H1 (cell line): ENCODE results near the gene HAND1. TPM values are rescaled to one million over a fixed set of nuclear protein-coding genes. Genes with fewer than 3 reads are reported as not detected.

Source experiments
- CTCF ChIA-PET: fragments of 300-600 bp; sonication (Branson Sonifier 250); formaldehyde crosslinking; loops from one replicate; lab custom pipeline; 2021; ENCODE audit not compliant: partially characterized antibody; lab: Charles Lee
- POLR2A ChIA-PET: fragments of 300-600 bp; sonication (Branson Sonifier 250); formaldehyde crosslinking; loops from one replicate; lab custom pipeline; 2021; ENCODE audit warnings: inconsistent platforms; ENCODE audit not compliant: partially characterized antibody; lab: Charles Lee
- DNase-seq, 2 experiments: peaks; one replicate each; pipeline versions ENCODE4 v3.0.0 to v3.0.0-alpha.2; 2010 to 2022; ENCODE audit warnings: low spot score in 2 of 2, low read depth in 1 of 2, mixed read lengths in 1 of 2
- FAIRE-seq: peaks from 2 replicates; lab custom pipeline; 2011; peaks lifted over from hg19 to GRCh38; lab: Jason Lieb, UNC
- H2AFZ ChIP-seq: 2 replicates; pipeline ENCODE4 v1.8.1; 2012; ENCODE audit warnings: low read length, inconsistent platforms
- H2AK5ac ChIP-seq: 2 replicates; pipeline ENCODE4 v1.6.1; 2013; ENCODE audit warnings: low read depth, low read length
- H2BK120ac ChIP-seq: replicated peaks from 2 replicates; pipeline ENCODE3; 2013; ENCODE audit warnings: low read depth, low read length, inconsistent platforms
- H2BK12ac ChIP-seq: 2 replicates; pipeline ENCODE4 v1.6.1; 2013; ENCODE audit warnings: low read depth, low read length
- H2BK15ac ChIP-seq: 2 replicates; pipeline ENCODE4 v1.6.1; 2013; ENCODE audit warnings: low read length
- H2BK20ac ChIP-seq: 2 replicates; pipeline ENCODE4 v1.6.1; 2013; ENCODE audit warnings: low read length
- H2BK5ac ChIP-seq: 2 replicates; pipeline ENCODE4 v1.6.1; 2013; ENCODE audit warnings: low read depth, low read length
- H3K14ac ChIP-seq: 2 replicates; pipeline ENCODE4 v1.6.1; 2013; ENCODE audit warnings: inconsistent platforms; ENCODE audit not compliant: insufficient read length
- H3K18ac ChIP-seq: 2 replicates; pipeline ENCODE4 v1.6.1; 2013; ENCODE audit warnings: low read length; ENCODE audit errors: extremely low read depth
- H3K23ac ChIP-seq: 2 replicates; pipeline ENCODE4 v1.6.1; 2013; ENCODE audit warnings: inconsistent platforms; ENCODE audit not compliant: insufficient read length
- H3K23me2 ChIP-seq: 2 replicates; pipeline ENCODE4 v1.6.1; 2013; ENCODE audit warnings: low read depth, low read length
- H3K27ac ChIP-seq: 2 replicates; pipeline ENCODE4 v1.6.1; 2011; ENCODE audit warnings: low read depth, low read length, inconsistent platforms
- H3K27me3 ChIP-seq, 4 experiments: replicated peaks in 1 of 4; 1 replicate in 1 of 4; 2 replicates in 3 of 4; pipeline versions ENCODE4 v1.6.1 to v1.8.1; 2011 to 2013; ENCODE audit warnings: low read length in 3 of 4, mild to moderate bottlenecking in 3 of 4, inconsistent platforms in 2 of 4, mixed read lengths in 2 of 4, moderate library complexity in 1 of 4; ENCODE audit not compliant: control insufficient read depth in 3 of 4, insufficient read depth in 3 of 4; ENCODE audit errors: extremely low read depth in 1 of 4
- H3K36me3 ChIP-seq, 4 experiments: 2 replicates each; pipeline versions ENCODE4 v1.6.1 to v1.8.1; 2011 to 2013; ENCODE audit warnings: mild to moderate bottlenecking in 4 of 4, low read length in 3 of 4, moderate library complexity in 2 of 4, control low read depth in 1 of 4, inconsistent platforms in 1 of 4; ENCODE audit not compliant: insufficient read depth in 4 of 4, control insufficient read depth in 2 of 4
- H3K4ac ChIP-seq: replicated peaks from 2 replicates; pipeline ENCODE3; 2013; ENCODE audit warnings: low read length, low read depth, mixed read lengths, inconsistent platforms; ENCODE audit not compliant: insufficient read length
- H3K4me1 ChIP-seq, 4 experiments: replicated peaks in 1 of 4; 1 replicate in 1 of 4; 2 replicates in 3 of 4; pipeline versions ENCODE4 v1.6.1 to v1.8.1; 2011 to 2013; ENCODE audit warnings: low read length in 3 of 4, inconsistent platforms in 2 of 4, mixed read lengths in 1 of 4; ENCODE audit not compliant: insufficient read depth in 4 of 4, control insufficient read depth in 3 of 4
- H3K4me2 ChIP-seq, 2 experiments: 2 replicates each; pipeline versions ENCODE4 v1.6.1 to v1.8.1; 2011 to 2013; ENCODE audit warnings: low read depth in 2 of 2, low read length in 2 of 2, control low read depth in 1 of 2, inconsistent platforms in 1 of 2, mild to moderate bottlenecking in 1 of 2; ENCODE audit not compliant: insufficient read depth in 1 of 2
- H3K4me3 ChIP-seq, 4 experiments: fragments of 200-600, 300-600 bp in 1 of 4; sonication (generic), shearing (Covaris generic), sonication (Bioruptor Twin) in 1 of 4; 2 replicates each; pipeline versions ENCODE4 v1.5.1 to v1.8.1; 2011 to 2016; ENCODE audit warnings: low read length in 4 of 4, low read depth in 3 of 4, control low read depth in 2 of 4, inconsistent platforms in 2 of 4, mild to moderate bottlenecking in 2 of 4, mixed read lengths in 1 of 4, moderate library complexity in 1 of 4; ENCODE audit not compliant: insufficient read depth in 2 of 4; ENCODE audit errors: extremely low read depth in 1 of 4
- H3K56ac ChIP-seq: replicated peaks from 2 replicates; pipeline ENCODE3; 2013; ENCODE audit warnings: low read depth, mild to moderate bottlenecking, mixed read lengths, low read length, inconsistent platforms; ENCODE audit not compliant: insufficient read length
- H3K79me1 ChIP-seq: 2 replicates; pipeline ENCODE4 v1.6.1; 2013; ENCODE audit warnings: low read depth, low read length, control low read depth
- H3K79me2 ChIP-seq, 2 experiments: 2 replicates each; pipeline versions ENCODE4 v1.6.1 to v1.8.1; 2012 to 2013; ENCODE audit warnings: low read length in 2 of 2, mild to moderate bottlenecking in 2 of 2, inconsistent platforms in 1 of 2; ENCODE audit not compliant: insufficient read depth in 2 of 2, control insufficient read depth in 1 of 2
- H3K9ac ChIP-seq, 4 experiments: replicated peaks in 1 of 4; 1 replicate in 1 of 4; 2 replicates in 3 of 4; pipeline versions ENCODE4 v1.6.1 to v1.8.1; 2011 to 2013; ENCODE audit warnings: low read depth in 3 of 4, low read length in 3 of 4, control low read depth in 2 of 4, mild to moderate bottlenecking in 2 of 4, moderate library complexity in 2 of 4, inconsistent platforms in 1 of 4; ENCODE audit errors: extremely low read depth in 1 of 4
- H3K9me3 ChIP-seq, 2 experiments: 2 replicates each; pipeline versions ENCODE4 v1.6.1 to v1.8.1; 2012 to 2013; ENCODE audit warnings: mild to moderate bottlenecking in 2 of 2, moderate library complexity in 2 of 2, control low read depth in 1 of 2, inconsistent platforms in 1 of 2, low read depth in 1 of 2, low read length in 1 of 2, mixed read lengths in 1 of 2; ENCODE audit not compliant: insufficient read depth in 2 of 2
- H4K20me1 ChIP-seq, 2 experiments: replicated peaks in 1 of 2; 2 replicates each; pipeline versions ENCODE3 to v1.8.1; 2011 to 2013; ENCODE audit warnings: inconsistent platforms in 2 of 2, low read length in 2 of 2, mild to moderate bottlenecking in 1 of 2; ENCODE audit not compliant: insufficient read depth in 2 of 2, control insufficient read depth in 1 of 2
- H4K5ac ChIP-seq: 2 replicates; pipeline ENCODE4 v1.6.1; 2013; ENCODE audit warnings: low read length, low read depth, mixed read lengths, inconsistent platforms; ENCODE audit not compliant: insufficient read length
- H4K8ac ChIP-seq: 2 replicates; pipeline ENCODE4 v1.8.0; 2013; ENCODE audit warnings: mild to moderate bottlenecking, moderate library complexity, low read length, inconsistent platforms; ENCODE audit not compliant: insufficient read depth; ENCODE audit errors: extremely low read depth
- H4K91ac ChIP-seq: replicated peaks from 2 replicates; pipeline ENCODE3; 2013; ENCODE audit warnings: low read length, mixed read lengths, inconsistent platforms; ENCODE audit not compliant: insufficient read length
- POLR2AphosphoS5 ChIP-seq: IDR thresholded peaks from 2 replicates; pipeline ENCODE4 v1.6.1; 2011; ENCODE audit warnings: low read depth, low read length
- RAD21 ChIP-seq, 2 experiments: IDR thresholded peaks in 1 of 2; conservative IDR thresholded peaks in 1 of 2; 2 replicates each; pipeline ENCODE4 v1.6.1; 2011; ENCODE audit warnings: low read depth in 2 of 2, low read length in 2 of 2, improper control_type of control experiment in 1 of 2, inconsistent platforms in 1 of 2, mild to moderate bottlenecking in 1 of 2, moderate library complexity in 1 of 2
- SUZ12 ChIP-seq: fragments of 200-600 bp; sonication (generic); IDR thresholded peaks from 2 replicates; pipeline ENCODE4 v1.6.1; 2012; ENCODE audit warnings: mild to moderate bottlenecking, inconsistent platforms, low read length, moderate library complexity, mixed read lengths
- WGBS, 2 experiments: shearing (Covaris generic) in 1 of 2; methylation state at CpG; one replicate each; pipeline versions ENCODE4 v1.1.6 to v1.1.7; 2013 to 2015; ENCODE audit warnings: low lambda C conversion rate in 2 of 2, mixed read lengths in 2 of 2, inconsistent platforms in 1 of 2, low coverage in 1 of 2, missing lambda C conversion rate in 1 of 2; ENCODE audit not compliant: insufficient replicate concordance in 2 of 2, insufficient coverage in 1 of 2, insufficient read length in 1 of 2; ENCODE audit errors: extremely low coverage in 1 of 2, missing lambda C conversion rate in 1 of 2; 5-methylcytosine and 5-hydroxymethylcytosine counted together
- polyA plus RNA-seq, 7 experiments: library from polyadenylated mRNA; depleted of rRNA in 3 of 7; stranded (reverse) in 5 of 7; unstranded in 2 of 7; fragments of >200 nt in 5 of 7; fragments of 200-250 nt in 2 of 7; gene quantifications; 1 replicate in 5 of 7; 2 replicates in 1 of 7; 4 replicates in 1 of 7; pipeline versions ENCODE4 v1.2.1 to v1.2.3, GENCODE V29; 2011 to 2013; ENCODE audit warnings: missing spikeins in 2 of 7, mixed read lengths in 2 of 7
- total RNA-seq: library from RNA; stranded (reverse); fragmentation: NEBNext Ultra II Directional; extraction: Animal tissue kit (Norgen Biotek cat#: 25700); gene quantifications from 2 replicates; pipeline ENCODE4 v1.2.1, GENCODE V29; 2021

HAND1 gene
- total and polyA plus RNA-seq, 2 of the 8 experiments (the other 6 are each of a cell fraction or from before 2014, with no cell fraction given) = 0.06 TPM; not detected in 1

DNA sequence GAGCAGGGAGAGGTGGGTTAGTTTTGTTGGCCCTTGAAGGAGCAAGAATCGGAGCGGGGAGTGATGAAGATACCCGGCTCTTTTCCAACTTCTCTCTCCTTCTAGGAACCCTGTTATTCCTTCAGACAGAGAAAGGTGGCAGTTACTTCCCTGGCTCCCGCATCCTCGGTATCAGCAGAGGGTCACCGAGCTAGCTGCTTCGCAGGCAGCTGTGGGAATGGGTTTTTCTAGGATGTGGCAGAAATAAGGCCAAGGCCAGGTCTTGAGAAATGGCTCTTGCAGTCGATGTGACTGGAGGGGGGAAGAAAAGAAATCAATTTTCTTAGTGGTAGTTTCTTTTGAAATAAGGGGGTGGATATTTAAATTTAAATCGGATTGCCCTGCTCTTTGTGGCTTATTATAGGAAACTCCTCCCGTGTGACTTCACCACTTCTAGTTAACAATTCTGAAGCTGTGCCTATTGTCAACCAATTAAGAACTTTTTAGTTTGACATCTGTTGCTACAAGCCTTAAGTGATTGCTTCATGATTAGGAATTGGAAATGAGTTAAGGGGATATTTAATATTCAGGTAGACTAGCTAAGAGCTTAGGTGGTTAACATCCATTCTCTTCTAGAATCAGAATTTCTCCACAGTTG, 30.8 kb downstream of the HAND1 start:
- H3K18ac ChIP-seq = no peak overlapping the region
- WGBS, 2 experiments = 12% methylated on average over 10 of the region's 10 CpGs; no CpG with 5 or more reads in 1 of the 2 experiments
- H3K4me1 ChIP-seq = peaks cover 0 to 7% (median 2%) of the 10 kb centered on the region in 4 experiments; a peak in 3 of 7 replicates
- FAIRE-seq = no peak
- peak overlapping the region; percentile 72 to 98 for H3K4me2 ChIP-seq
- peak overlapping the region; percentile 80 to 93 (median 92) for H3K4me3 ChIP-seq
- no peak overlapping the region for H2AFZ ChIP-seq
- H3K23ac ChIP-seq = no peak overlapping the region
- peaks cover 0 to 3% (median 0%) of the 10 kb centered on the region in 4 experiments; a peak in 1 of 7 replicates for H3K27me3 ChIP-seq
- H2BK12ac ChIP-seq = no peak overlapping the region
- no peak overlapping the region for H2AK5ac ChIP-seq
- H3K27ac ChIP-seq = no peak overlapping the region
- H3K14ac ChIP-seq = no peak overlapping the region
- no peak for DNase-seq
- no peak overlapping the region for H4K5ac ChIP-seq
- H3K79me2 ChIP-seq = peaks cover 0 to 19% of the 10 kb centered on the region in 2 experiments; a peak in 2 of 4 replicates
- H3K9me3 ChIP-seq = no peaks in the 10 kb centered on the region
- no peak overlapping the region for H2BK15ac ChIP-seq
- ChIA-PET POLR2A (interaction anchor here (0.5 to 1.2 kb wide), 2 partner anchors 14 to 378 kb away, joined by 3 to 4 read pairs; no protein-coding TSS in a partner anchor), CTCF (interaction anchor here (0.8 to 8.7 kb wide), 5 partner anchors 15 to 375 kb away, joined by 3 to 67 read pairs (median 6); no protein-coding TSS in a partner anchor)
- H4K91ac ChIP-seq = no peak overlapping the region
- H3K4ac ChIP-seq = no peak overlapping the region
- no peak overlapping the region for H3K9ac ChIP-seq
- H3K36me3 ChIP-seq = peaks cover 0 to 14% (median 1%) of the 10 kb centered on the region in 4 experiments; a peak in 4 of 8 replicates
- TF ChIP-seq SUZ12 (0 out of 2 replicates have a peak, but pooled peaks have one; percentile 14), POLR2AphosphoS5 (no peak), RAD21 (IDR thresholded peaks at IDR 0.05 in 1 of 2, conservative IDR thresholded peaks at IDR 0.05 in 1 of 2; ENCODE audit: low read depth in 2 of 2, low read length in 2 of 2) (0 out of 4 replicates have a peak, but pooled peaks of 1 of the 2 experiments have one; percentile 1)
- peaks cover 17% of the 10 kb centered on the region for H3K23me2 ChIP-seq
- H3K79me1 ChIP-seq = peaks cover 2% of the 10 kb centered on the region; the same call in 1 of the 2 replicates
- H4K20me1 ChIP-seq = peaks cover 11% of the 10 kb centered on the region in 2 experiments
- no peak overlapping the region for H2BK120ac ChIP-seq
- no peak overlapping the region for H4K8ac ChIP-seq
- H3K56ac ChIP-seq = no peak overlapping the region
- H2BK5ac ChIP-seq = no peak overlapping the region
- H2BK20ac ChIP-seq = no peak overlapping the region
